HG02870 (cell line): Measurements from ENCODE around the gene HDAC4.

Experiments used
- ATAC-seq: cut with Tn5 transposase; IDR thresholded peaks from one replicate; pipeline ENCODE4 v1.9.1; 2021; ENCODE audit warnings: mild to moderate bottlenecking, moderate library complexity; ENCODE audit not compliant: unreplicated experiment

HDAC4 gene

DNA sequence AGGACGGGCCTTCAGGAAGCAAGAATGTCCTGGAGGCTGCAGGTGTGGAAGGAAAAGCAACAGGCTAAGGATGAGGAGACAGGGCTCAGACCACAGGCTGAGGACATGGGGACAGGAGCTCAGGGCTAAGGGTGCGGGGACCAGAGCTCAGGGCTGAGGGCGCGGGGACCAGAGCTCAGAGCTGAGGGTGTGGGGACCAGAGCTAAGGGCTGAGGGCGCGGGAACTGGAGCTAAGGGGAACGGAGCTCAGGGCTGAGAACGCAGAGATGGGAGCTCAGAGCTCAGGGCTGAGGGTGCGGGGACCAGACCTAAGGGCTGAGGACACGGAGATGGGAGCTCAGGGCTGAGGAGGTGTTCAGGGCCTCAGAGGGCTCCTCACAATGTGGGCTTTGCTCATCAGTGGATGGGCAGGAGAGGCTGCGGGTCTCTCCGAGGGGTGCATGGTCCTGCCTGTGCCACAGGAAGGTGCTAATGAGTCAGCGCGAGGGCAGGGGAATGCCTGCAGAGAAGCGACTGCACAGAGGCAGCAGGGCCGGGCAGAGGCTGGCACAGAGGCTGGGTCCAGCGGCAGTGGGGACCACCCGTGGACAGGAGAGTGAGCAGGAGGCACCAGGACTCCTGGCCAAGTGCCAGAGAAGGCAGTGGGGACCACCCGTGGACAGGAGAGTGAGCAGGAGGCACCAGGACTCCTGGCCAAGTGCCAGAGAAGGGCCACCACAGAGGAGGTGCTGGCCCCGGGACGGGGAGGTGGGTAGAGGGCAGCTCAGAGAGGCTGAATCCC lies 281.3 kb downstream of the HDAC4 start:
- ATAC-seq, result no peak

DNA sequence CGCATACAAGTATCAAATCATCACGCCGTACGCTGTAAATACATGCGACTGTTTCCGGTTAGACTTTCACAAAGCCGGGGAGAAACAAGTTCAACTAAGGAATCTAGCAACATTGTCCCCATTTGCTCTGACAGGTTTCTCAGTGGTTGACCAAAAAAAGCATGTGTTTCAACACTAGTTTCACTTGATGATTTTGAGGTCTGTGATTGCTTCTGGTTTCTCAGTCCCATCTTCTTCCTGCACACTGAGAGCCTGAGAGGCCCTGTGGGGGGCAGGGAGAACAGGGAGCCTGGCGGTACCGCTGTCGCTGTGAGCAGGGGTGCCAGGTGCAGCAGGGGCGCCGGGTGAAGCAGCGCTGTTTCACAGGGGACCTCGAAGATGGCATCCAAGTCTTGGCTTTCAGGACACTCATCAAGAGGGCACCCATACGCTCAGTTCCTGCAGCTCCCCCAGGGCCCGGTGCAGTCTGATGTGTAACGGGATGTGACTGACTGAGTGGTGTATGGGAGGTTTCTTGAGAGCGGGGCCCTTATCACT lies 282.1 kb downstream of the HDAC4 start:
- ATAC-seq, result no peak

DNA sequence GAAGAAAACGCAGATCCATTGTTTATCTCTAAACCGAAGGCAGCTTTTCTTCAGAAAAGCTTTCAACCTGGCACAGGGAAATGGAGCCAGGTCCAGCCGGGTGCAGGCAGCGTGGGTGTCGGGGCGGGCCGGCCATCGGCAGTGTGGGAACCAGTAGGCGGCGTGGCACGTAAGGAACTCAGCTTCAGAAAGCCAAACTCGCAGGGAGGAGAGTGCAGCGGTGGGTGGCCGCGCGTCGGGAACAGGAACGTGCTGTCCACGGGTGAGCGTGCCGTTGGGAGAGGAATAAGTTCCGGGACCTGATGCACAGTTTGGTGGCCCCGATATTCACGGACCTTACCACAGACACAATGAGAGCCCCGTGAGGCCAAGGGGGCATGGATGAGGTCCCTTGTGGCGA lies 282.6 kb downstream of the HDAC4 start:
- no peak for ATAC-seq

DNA sequence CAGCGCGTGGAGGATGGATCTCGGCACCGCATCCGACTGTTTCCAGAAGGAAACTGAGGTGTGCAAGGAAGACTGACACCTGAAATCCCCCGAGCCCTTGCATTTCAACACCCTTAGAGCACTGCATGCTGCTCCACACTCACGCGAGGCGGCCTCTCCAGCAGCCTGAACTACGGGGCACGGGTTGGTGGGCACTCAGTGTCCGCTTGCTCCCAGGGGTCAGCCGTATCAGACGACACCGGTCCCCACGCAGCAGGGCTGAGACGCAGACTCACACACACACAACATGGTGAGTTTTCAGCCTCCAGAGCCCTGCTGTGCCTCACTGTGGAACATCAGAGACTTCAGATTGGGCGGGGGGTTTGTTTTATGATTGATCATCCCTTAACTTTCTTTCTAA lies 283.0 kb downstream of the HDAC4 start:
- no peak for ATAC-seq

DNA sequence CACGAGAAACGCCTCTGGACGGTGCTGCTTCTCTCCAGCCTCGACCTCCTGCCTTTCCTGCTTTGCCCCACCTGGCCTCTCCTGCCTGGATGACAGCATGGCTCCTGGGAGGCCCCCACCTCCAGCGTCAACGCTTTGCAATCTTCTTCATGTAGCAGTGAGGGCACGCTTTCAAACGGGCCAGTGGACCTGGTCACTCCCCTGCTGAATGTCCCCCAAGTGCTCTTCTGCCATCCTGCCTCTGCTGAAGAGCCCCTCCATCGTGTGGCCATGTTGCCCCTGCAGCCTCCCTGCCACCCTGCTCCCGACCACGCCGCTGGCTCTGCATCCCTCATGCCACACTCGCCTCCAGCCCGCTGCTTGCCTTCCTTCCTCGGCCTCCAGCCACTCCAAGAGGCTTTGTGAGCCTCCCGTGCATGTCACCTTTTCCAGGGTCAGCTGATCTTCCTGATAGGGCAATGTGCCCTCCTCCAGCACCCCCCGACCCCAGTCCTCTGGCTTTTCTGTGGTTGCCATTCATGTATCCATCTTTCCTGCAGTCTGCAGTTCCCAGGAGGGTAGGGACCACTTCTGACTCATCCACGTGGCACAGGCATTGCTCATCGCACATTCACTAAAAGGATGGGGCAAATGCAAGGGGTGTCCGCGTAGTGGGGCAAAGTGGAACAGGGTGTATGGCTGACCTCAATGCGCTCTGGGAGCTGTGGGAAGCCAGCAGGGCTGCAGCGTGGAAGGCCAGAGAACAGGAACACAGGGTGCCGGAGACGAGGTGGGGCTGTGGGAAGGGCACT lies 284.2 kb downstream of the HDAC4 start:
- no peak for ATAC-seq

DNA sequence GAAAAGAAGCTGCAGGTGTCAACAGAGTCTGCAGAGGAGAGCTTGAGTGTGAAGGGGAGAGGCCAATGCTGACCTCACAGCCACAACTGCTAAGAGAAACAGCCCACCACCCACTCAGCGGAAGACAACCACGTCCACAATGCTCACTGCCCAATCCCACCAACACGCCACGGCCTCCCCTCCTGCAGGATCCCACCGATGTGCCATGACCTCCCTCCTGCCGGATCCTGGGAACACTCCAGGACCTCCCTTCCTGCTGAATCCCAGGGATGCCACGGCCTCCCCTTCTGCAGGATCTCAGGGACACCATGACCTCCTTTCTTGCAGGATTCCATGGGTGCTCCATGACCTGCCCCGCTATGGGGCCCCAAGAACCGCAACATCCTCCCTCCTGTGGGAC lies 285.2 kb downstream of the HDAC4 start:
- no peak for ATAC-seq

DNA sequence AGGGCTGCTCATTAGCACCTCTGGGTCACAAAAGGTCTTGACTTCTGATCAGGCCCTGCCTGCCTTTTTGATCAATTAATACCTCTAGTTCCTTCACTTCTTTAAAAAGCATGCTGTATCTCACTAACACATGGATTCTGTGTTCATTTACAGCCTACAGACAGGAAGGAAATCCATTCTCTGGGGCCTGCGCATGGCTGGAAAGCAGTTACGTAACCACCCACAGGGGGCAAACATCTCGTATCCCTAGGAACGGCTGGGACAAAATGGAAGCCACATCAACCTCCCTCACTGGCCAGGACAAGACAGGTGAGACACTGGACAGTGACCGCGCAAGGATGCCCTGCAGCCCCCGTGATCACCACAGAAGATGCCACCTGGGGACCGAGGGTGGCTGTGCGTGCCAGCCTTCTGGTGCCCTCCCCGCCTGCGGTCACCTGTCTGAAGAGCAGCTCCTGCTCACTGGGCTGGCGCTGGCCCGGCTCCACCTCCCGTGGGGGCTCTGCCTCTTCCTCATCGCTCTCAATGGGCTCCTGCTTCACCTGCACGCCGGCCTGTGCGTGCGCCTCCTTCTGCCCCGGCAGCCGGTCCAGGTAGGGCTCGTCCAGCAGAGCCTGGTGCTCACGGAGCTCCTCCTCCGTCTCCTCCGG lies 286.1 kb downstream of the HDAC4 start:
- no peak for ATAC-seq

DNA sequence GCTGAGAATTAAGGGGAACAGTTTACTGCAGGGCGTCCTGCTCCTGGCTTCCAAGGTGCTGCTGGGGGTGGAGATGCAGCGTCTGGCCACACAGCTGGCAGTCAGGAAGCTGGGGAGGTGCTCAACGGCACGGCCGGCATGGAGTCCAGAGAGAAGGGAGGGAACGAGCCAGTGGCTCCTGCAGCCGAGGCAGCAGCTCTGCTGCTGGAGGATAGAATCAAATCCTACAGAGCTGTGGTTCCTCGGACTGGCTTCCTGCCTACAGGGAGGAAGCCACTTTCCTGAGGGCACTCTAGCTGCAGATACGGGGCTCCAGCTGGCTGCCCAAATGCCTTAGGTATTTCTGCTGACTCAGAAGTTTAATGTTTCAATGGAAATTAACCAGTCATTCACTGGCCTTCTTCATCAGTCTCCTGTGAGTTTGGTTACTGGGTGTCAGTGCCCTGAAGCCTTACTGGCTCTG lies 286.7 kb downstream of the HDAC4 start:
- no peak for ATAC-seq

DNA sequence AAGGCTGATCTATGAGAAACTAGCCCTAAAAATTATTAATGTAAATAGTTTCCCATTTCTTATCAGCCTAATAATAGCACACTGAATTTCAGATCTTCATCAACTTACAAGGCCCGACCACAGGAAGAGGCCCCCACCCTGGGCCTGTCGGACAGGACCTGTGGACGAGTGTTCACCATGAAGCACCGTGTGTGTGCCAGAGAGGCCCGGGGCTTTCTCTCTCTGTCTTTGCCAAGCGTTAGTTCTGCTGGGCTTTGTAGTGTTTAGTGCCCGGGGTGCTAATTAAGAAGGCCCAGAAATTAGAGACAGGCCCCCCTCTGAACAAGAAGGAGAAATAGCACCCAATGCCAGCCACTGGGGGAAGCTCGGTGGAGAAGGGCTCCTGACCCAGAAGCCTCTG lies 287.2 kb downstream of the HDAC4 start:
- no peak for ATAC-seq

DNA sequence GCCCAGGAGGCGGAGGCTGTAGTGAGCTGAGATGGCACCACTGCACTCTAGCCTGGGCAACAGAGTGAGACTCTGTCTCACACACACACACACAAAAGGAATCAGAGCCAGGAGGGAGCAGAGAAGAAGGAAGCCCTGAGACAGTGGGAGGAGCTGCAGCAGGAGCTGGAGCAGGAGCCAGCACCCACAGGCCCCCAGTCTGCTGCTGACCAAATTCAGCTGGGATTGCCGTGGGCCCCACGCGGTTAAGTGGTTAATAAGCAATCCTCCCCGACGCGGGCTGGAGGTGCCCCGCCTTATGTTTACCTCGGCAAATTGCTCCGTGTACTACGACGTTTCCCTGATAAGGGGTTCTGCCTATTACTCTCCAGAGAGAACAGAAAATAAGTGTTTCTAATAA lies 287.6 kb downstream of the HDAC4 start:
- ATAC-seq, result no peak

DNA sequence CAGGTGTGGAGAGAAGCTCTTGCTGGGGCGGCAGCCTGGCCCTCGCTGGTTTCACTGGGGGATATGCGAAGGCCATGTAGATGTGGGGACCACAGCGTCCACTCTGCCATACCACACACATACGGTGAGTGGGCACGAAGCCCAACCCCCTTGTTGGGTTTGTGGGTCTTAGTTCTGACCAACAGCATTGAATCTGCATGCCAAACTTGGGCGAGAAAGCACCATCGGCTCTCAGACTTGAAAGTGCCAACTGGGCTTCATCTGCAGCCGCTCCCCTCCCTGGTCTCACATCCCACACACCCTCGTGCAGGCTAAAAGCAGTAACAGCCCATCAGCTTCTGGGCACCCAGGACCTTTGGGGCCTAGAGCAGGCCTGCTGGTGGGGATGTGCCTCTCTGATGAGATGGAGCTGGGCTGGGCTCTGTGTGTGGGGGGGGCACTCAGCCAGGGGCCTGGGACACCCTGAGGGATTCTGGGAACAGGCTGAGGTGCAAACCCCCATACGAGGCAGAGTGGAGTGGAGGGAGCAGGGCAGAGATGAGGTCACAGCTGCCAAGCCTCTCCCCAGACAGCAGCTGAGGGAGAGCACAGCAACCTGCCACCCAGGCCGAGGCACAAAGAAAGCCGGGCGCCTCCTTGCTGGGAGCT lies 288.6 kb downstream of the HDAC4 start:
- ATAC-seq, result no peak

DNA sequence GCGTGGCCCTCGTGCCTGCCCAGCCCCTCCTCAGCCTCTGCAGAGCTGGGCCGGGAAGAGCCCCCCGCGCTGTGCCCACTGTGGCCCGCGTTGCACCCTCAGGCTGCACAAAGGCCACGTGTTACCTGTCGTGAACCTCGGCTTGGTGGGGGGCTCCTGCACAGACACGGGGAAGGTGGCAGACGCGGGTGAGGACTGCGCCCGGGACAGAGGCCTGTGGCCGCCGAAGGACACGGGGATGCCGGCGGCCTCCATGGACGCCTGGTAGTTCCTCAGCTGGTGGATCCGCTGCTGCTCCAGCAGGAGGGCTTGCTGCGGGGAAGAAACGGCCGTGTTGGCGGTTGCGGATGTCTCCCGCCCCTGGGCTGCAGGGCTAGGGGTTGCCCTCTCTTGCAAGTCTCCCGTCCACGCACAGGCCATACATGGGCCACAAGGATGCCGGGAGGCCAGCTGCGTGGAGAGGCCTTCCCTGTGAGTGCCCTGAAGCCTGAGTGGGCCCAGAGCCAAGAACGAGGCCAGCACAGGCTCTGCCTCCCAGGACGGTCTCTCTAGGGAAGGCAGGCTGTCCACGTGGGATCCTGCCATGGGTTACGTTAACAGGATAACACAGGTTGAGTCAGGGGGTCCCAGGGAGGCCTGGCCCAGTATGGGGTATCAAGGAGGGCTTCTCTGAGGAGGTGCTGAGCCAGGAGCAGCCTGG lies 289.3 kb downstream of the HDAC4 start:
- no peak for ATAC-seq

DNA sequence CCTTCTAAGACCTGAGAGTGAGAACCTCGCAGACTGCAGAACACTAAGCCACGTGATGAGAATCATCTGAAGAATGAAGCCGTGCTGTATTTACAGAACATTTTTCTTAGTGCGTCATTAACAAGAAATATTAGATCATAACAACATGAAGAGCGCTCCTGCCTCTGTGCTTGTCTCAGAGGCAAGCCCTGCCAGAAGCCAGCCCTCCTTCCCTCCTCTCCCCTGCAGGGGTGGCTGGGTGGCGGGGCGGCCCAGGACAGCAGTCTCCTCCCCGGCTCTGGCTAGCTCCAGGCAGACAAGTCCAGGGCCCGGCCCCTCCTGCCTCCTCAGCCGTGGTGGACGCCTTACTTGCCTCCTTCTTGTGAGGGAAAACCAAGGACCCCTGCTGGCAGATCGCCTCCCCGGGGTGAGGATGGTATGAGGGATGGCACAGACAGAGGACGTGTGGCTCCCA lies 290.2 kb downstream of the HDAC4 start:
- ATAC-seq, result no peak

DNA sequence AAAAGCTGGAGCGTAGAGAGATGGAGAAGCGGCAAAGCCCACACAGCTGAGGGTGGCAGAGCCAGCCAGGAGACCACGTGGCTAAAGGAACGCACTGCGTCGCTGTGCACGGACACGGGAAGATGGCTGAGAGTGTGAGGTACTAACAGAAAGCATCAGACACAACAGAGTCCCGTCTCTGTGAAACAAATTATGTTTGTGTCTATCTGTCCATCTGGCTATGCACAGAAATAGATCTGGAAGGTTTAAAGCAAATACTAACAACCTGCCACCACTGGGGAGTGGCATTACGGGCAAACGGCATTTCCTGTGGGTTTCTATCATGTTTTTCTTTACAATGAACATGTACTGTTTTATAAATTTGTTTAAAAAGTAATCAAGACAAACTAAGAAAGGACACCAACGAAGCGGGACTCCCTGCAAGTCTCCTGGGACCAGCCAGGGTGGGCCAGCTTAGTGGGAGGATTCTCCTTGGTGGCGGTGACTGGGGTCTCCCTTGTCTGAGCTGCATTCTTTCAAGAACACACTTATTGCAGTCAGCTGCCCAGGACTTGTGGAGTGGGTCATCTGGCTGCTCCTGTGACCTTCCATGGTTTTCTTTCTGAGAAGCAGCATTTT lies 290.8 kb downstream of the HDAC4 start:
- ATAC-seq, result no peak

DNA sequence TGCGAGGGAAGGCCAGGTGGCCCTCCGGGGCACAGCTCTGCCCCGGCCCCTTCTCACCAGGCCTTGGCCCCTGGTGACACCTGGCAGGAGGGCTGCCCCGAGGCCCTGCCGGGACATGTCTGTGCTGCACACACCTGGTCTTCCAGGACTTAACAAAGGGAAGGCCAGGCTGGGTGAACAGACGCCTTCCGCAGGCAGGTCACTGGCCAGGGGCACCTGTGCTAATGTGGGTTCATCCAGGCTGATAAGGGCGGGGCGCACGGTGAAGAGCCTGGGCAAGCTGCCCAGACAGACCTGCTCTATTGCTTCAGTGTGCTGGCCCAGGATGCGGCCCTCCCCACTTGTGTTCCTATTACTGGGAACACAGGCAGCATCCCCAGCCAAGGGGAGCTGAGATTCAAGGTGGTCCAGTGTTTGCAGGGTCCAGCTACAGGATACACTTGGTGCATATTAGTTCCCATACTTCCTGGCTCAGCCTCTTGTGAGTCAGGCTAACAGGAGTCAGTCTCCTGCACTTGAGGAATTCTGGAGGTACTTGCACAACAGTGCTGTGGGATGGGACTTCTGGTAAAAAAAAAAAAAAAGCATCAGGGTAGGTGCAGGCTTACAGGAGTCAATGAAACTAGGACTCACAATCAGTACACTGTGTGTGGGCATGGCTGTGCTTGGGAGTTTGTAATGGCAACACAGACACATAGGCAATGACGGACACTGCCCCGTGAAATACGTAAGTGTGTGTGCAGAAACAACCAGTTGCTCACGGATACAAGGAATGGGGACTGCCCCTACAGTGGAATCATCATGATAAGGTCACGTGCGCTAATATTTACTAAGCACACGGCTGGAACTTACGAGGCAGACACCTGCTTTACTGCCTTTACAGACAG lies 291.5 kb downstream of the HDAC4 start:
- ATAC-seq, result no peak

DNA sequence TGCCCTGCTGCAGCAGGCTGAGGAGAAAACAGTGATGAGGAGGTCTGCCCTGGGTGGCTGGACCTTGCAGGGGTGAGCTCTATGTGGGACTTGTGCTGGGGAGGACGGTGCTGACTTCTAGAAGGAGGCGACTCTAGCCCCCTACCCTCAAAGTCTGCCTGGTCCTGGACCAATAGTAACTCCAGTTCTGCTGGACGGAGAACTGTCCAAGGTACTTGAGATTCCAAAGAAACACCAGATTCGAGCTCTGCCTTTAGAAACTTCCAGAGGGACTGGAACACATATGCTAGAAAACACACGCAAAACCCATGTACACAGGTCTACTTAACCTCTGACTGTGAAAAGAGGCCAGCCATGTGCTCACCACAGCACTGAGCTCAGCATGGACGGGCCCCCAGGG lies 292.4 kb downstream of the HDAC4 start:
- ATAC-seq, result no peak

DNA sequence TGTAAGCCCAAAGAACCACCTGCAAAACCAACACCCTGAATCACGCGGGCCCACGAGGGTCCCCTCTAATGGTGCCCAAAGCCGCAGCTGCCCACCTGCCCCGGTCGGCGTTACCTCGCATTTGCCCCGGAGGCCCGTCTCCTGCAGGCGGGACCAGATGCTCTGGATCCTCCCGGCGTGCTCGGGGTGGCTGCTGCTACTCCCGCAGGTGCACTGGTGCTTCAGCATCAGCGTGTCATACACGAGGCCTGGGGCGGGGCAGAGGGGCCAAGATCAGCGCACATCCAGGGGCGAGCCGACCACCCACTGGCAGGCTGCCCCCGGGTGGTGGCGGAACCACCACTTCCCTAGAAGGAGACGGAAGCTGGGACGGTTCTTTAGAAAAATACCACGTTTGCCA lies 292.9 kb downstream of the HDAC4 start:
- ATAC-seq, result no peak

DNA sequence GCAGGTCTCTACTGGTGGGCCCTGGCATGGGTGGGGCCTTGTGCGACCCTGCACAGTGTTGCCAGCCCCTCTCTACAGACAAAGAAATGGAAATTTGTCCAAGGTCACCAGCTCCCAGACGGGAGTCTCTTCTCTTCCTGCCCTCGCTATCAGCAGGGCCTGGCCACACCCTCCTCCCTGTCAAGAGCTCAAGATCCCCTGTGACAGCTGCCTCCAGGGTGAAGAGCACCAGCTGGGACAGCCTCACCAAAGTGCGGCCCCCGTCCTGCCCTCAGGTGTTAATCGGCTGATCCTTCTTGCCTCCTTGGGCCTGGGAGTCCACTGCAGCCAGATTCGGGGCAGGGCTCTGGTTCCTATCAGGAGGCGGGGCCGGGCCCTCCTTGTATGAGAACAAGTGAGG lies 293.9 kb downstream of the HDAC4 start:
- ATAC-seq, result no peak

DNA sequence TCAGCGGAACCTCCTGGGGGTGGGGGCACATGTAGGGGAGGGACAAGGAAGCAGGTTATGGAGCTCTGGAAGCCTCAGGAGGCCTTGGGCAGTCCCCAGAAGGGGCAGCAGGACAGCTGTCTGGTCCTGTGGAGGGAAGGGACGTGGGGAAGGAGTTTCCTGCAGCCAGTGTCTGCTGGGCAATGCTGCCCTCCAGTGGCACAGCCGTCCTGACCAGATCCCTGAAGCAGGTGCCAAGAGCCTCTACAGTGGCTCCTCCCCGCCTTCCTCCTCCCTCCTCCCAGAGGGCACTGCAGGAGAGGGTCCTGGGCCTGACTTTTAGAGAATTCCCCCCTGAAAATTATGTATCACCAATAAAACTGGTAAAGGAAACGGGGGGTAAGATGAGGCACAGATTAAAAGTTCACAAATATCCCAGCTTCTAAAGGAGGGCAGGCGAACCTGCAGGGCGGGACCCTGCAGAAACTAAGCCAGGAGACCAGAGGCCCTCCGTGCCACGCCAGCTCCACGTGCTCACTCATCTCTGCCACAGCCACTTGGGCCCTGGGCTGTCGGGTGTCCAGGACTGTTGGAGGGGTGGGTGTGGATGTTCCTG lies 294.4 kb downstream of the HDAC4 start:
- no peak for ATAC-seq
